Body of pancreas (tissue), 4 donors: Measurements from ENCODE around the gene SLC5A3. TPM values are rescaled to one million over a fixed set of nuclear protein-coding genes. Genes with fewer than 3 reads are reported as not detected.

ENCODE experiments used
- ATAC-seq: fragments of 150-250 bp; one replicate; pipeline ENCODE4 v1.9.1; 2016
- DNase-seq, 4 donors: peaks; one replicate each; pipeline ENCODE4 v3.0.0-alpha.2; 2019
- H3K27ac ChIP-seq, 4 donors: fragments of 200-600 bp; sonication (generic); 1 replicate in 3 of 4; 2 replicates in 1 of 4; pipeline versions ENCODE4 v1.5.1 to v1.6.1; 2016 to 2019; ENCODE audit warnings: mild to moderate bottlenecking in 1 of 4, mixed read lengths in 1 of 4, moderate library complexity in 1 of 4
- H3K27me3 ChIP-seq, 2 donors: fragments of 200-600 bp; sonication (generic); one replicate each; pipeline ENCODE4 v1.6.0; 2016; ENCODE audit warnings: mild to moderate bottlenecking in 1 of 2
- H3K36me3 ChIP-seq, 2 donors: fragments of 200-600 bp; sonication (generic); replicated peaks in 1 of 2; 2 replicates each; pipeline ENCODE4 v1.5.1; 2016; ENCODE audit warnings: low read depth in 2 of 2; ENCODE audit not compliant: insufficient read depth in 1 of 2
- H3K4me1 ChIP-seq: fragments of 200-600 bp; sonication (generic); one replicate; pipeline ENCODE4 v1.6.0; 2016
- H3K4me3 ChIP-seq, 2 donors: fragments of 200-600 bp; sonication (generic); 1 replicate in 1 of 2; 2 replicates in 1 of 2; pipeline ENCODE4 v1.5.1; 2016 to 2019
- H3K9me3 ChIP-seq, 3 donors: fragments of 200-600 bp; sonication (generic); 1 replicate in 2 of 3; 2 replicates in 1 of 3; pipeline ENCODE4 v1.5.1; 2016
- POLR2A ChIP-seq, 3 donors: fragments of 450-650 bp; IDR thresholded peaks; one replicate each; pipeline ENCODE4 v1.6.1; 2016; ENCODE audit warnings: antibody characterized with exemption in 3 of 3, mild to moderate bottlenecking in 2 of 3
- WGBS, 2 donors: methylation state at CpG; one replicate each; pipeline ENCODE4 v1.1.5; 2017; 5-methylcytosine and 5-hydroxymethylcytosine counted together
- intact Hi-C: fragments of 100-400 bp; cut with DNase I; formaldehyde crosslinking; loops from one replicate; pipeline ENCODE4 v1.15.1; 2023
- total RNA-seq, 2 donors: library from RNA; depleted of rRNA; stranded (reverse); fragments of >200 nt; gene quantifications; one replicate each; pipeline ENCODE4 v1.1.0, GENCODE V29; 2016
- TF ChIP-seq, protein P1 (sequence below), 7 experiments: fragments of 450-650 bp in 4 of 7; fragments of 200-600 bp in 3 of 7; sonication (generic) in 3 of 7; IDR thresholded peaks; one replicate each; pipeline ENCODE4 v1.5.1; 2016 to 2019; ENCODE audit warnings: antibody characterized with exemption in 7 of 7

The SLC5A3 gene
- total RNA-seq, 2 donors from 2014 or later: 7.3 to 7.8 TPM

GRCh38 chr21:34083357-34083756 is 10.0 kb downstream of the SLC5A3 start:
- TF ChIP-seq, protein P1, sequence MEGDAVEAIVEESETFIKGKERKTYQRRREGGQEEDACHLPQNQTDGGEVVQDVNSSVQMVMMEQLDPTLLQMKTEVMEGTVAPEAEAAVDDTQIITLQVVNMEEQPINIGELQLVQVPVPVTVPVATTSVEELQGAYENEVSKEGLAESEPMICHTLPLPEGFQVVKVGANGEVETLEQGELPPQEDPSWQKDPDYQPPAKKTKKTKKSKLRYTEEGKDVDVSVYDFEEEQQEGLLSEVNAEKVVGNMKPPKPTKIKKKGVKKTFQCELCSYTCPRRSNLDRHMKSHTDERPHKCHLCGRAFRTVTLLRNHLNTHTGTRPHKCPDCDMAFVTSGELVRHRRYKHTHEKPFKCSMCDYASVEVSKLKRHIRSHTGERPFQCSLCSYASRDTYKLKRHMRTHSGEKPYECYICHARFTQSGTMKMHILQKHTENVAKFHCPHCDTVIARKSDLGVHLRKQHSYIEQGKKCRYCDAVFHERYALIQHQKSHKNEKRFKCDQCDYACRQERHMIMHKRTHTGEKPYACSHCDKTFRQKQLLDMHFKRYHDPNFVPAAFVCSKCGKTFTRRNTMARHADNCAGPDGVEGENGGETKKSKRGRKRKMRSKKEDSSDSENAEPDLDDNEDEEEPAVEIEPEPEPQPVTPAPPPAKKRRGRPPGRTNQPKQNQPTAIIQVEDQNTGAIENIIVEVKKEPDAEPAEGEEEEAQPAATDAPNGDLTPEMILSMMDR (IDR thresholded peaks at IDR 0.05): no peak
- TF ChIP-seq POLR2A (IDR thresholded peaks at IDR 0.05): no peak
- no peak overlapping the region for H3K27ac ChIP-seq

GRCh38 chr21:34085129-34085528 is 11.8 kb downstream of the SLC5A3 start:
- no peak overlapping the region for H3K27ac ChIP-seq
- peaks cover 35% of the 10 kb centered on the region for H3K4me1 ChIP-seq
- H3K4me3 ChIP-seq: no peak overlapping the region
- TF ChIP-seq POLR2A (IDR thresholded peaks at IDR 0.05): no peak
- TF ChIP-seq, protein P1 (IDR thresholded peaks at IDR 0.05): no peak
- no peak for DNase-seq
- intact Hi-C loops: no loop called here
- 81 to 83% methylated on average over 2 of the region's 2 CpGs for WGBS, 2 donors
- no peaks in the 10 kb centered on the region for H3K27me3 ChIP-seq
- no peaks in the 10 kb centered on the region for H3K9me3 ChIP-seq
- no peak for ATAC-seq
- no peaks in the 10 kb centered on the region for H3K36me3 ChIP-seq

More at GRCh38 chr21:34083357-34083756, 10.0 kb downstream of the SLC5A3 start:
- H3K36me3 ChIP-seq: no peaks in the 10 kb centered on the region
- no peaks in the 10 kb centered on the region for H3K27me3 ChIP-seq
- H3K4me3 ChIP-seq: no peak overlapping the region
- peaks cover 31% of the 10 kb centered on the region for H3K4me1 ChIP-seq
- no peaks in the 10 kb centered on the region for H3K9me3 ChIP-seq
- 91 to 98% methylated on average over 3 of the region's 3 CpGs for WGBS, 2 donors
- ATAC-seq (no peak), DNase-seq (no peak)
- intact Hi-C loops: no loop called here

DNA sequence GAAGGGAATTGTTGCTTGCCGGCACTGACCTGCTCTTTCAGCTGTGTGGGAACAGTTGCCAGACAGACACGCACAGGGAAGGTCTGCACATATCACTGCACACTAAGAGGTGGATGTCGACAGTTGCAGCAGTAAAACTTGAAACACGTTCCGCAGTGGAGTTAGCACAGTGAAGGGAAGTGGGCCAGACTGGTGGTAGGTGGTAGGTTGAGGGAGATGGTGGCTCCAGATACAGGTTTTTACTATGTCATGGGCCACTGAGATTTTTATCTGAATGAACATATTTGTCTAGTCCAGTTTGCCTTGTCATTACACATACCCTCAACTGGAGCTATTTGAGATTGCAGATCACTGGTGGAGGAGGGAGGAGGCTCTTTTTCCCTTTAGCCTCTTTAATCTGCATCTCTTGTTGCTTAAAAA is 13.5 kb downstream of the SLC5A3 start:
- DNase-seq (no peak), ATAC-seq (no peak)
- H3K4me1 ChIP-seq: peaks cover 27% of the 10 kb centered on the region
- intact Hi-C loops: no loop called here
- no peaks in the 10 kb centered on the region for H3K9me3 ChIP-seq
- no peaks in the 10 kb centered on the region for H3K27me3 ChIP-seq
- WGBS, 2 donors: 95% methylated on average over 5 of the region's 5 CpGs
- no peaks in the 10 kb centered on the region for H3K36me3 ChIP-seq
- no peak overlapping the region for H3K27ac ChIP-seq
- H3K4me3 ChIP-seq: no peak overlapping the region
- TF ChIP-seq, protein P1 (IDR thresholded peaks at IDR 0.05): no peak
- no peak for TF ChIP-seq POLR2A (IDR thresholded peaks at IDR 0.05)

GRCh38 chr21:34088752-34089151 is 15.4 kb downstream of the SLC5A3 start:
- no peak for TF ChIP-seq POLR2A (IDR thresholded peaks at IDR 0.05)
- Histone ChIP-seq H3K9me3 (no peaks in the 10 kb centered on the region), H3K27me3 (no peaks in the 10 kb centered on the region), H3K27ac (no peak overlapping the region), H3K4me3 (no peak overlapping the region), H3K36me3 (no peaks in the 10 kb centered on the region), H3K4me1 (peaks cover 14% of the 10 kb centered on the region)
- intact Hi-C loops: no loop called here
- no peak for ATAC-seq
- 67 to 83% methylated on average over 3 of the region's 3 CpGs for WGBS, 2 donors
- DNase-seq: no peak

DNA sequence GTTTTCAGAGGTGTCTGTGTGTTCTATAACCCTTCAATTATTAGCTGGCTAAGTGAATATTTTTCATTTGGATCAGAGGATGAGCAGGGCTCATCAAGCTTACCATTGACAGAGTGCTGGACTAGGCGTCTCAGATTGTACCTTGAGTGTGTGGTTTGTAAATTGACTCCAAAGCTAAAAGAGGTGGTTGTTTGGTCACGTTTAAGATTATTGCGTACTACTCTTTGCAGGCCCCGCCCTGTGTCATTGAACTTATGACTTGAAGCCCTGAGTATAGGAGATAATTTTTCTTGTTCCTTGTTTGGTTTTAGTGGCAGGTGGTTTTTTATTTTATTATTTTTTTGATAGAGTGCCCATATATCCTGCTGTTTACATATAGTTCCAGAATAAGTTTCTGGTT is 17.7 kb downstream of the SLC5A3 start:
- no peaks in the 10 kb centered on the region for H3K27me3 ChIP-seq
- H3K9me3 ChIP-seq: no peaks in the 10 kb centered on the region
- 76 to 77% methylated on average over 3 of the region's 4 CpGs for WGBS, 2 donors
- DNase-seq (no peak), ATAC-seq (no peak)
- H3K27ac ChIP-seq: no peak overlapping the region
- no peak overlapping the region for H3K4me3 ChIP-seq
- no peak for TF ChIP-seq POLR2A (IDR thresholded peaks at IDR 0.05)
- TF ChIP-seq, protein P1 (IDR thresholded peaks at IDR 0.05): no peak
- H3K36me3 ChIP-seq: no peaks in the 10 kb centered on the region
- peaks cover 14% of the 10 kb centered on the region for H3K4me1 ChIP-seq
- intact Hi-C loops: no loop called here
